Ishikawa (cell line): ENCODE measurements around the gene ARVCF.

ENCODE experiments used
- EP300 ChIP-seq: IDR thresholded peaks from 2 replicates; pipeline ENCODE4 v1.6.1; 2012; ENCODE audit warnings: borderline replicate concordance
- NFIC ChIP-seq: IDR thresholded peaks from 2 replicates; pipeline ENCODE4 v1.6.1; 2012
- REST ChIP-seq: IDR thresholded peaks from 2 replicates; pipeline ENCODE4 v1.6.1; 2012; ENCODE audit warnings: low read depth, mild to moderate bottlenecking
- TAF1 ChIP-seq: IDR thresholded peaks from 2 replicates; pipeline ENCODE4 v1.6.1; 2012; ENCODE audit warnings: low read depth, mild to moderate bottlenecking

GRCh38 chr22:20033045-20033706 lies 16.6 kb upstream of the ARVCF start:
- TF ChIP-seq TAF1 (no peak), REST (no peak), NFIC (no peak), EP300 (no peak)
